Activated naive CD4-positive, alpha-beta T cell treated with anti-CD3 and anti-CD28 coated beads for 36 hours (primary cell): ENCODE results near the gene FOXP2. TPM values are rescaled to one million over a fixed set of nuclear protein-coding genes. Genes with fewer than 3 reads are reported as not detected.
"Not testable (repeated sequence)": the region's sequence is repeated elsewhere in the genome, so short reads cannot be mapped to it uniquely, and the experiment has no call there.

Source experiments
- CTCF ChIA-PET: fragments of 350-600 bp; sonication (Branson Sonifier 250); formaldehyde crosslinking; loops from one replicate; lab custom pipeline; 2021; ENCODE audit warnings: antibody characterized with exemption; lab: Charles Lee
- DNase-seq: peaks from one replicate; pipeline ENCODE4 v3.0.0-alpha.2; 2020
- H3K27ac Mint-ChIP-seq: one replicate; pipeline ENCODE4 v1.8.0; 2021; ENCODE audit warnings: mild to moderate bottlenecking, mixed read lengths
- H3K27me3 Mint-ChIP-seq: one replicate; pipeline ENCODE4 v1.8.0; 2021; ENCODE audit warnings: low read depth, mixed read lengths
- H3K36me3 Mint-ChIP-seq: one replicate; pipeline ENCODE4 v1.8.0; 2021; ENCODE audit warnings: low read depth, mixed read lengths
- H3K4me1 Mint-ChIP-seq: one replicate; pipeline ENCODE4 v1.8.0; 2021; ENCODE audit warnings: low read depth, mixed read lengths
- H3K4me3 Mint-ChIP-seq: one replicate; pipeline ENCODE4 v1.8.0; 2021; ENCODE audit warnings: mild to moderate bottlenecking, moderate library complexity, mixed read lengths
- H3K9me3 Mint-ChIP-seq: one replicate; pipeline ENCODE4 v1.8.0; 2021; ENCODE audit warnings: mixed read lengths
- intact Hi-C: fragments of 100-400 bp; cut with micrococcal nuclease; formaldehyde crosslinking; loops from one replicate; pipeline ENCODE4 v1.15.1; 2023
- total RNA-seq, 2 experiments: library from RNA; stranded (reverse); gene quantifications; one replicate each; pipeline ENCODE4 v1.2.3, GENCODE V29; 2021

Gene FOXP2
- total RNA-seq, 2 experiments from 2014 or later = not detected

DNA sequence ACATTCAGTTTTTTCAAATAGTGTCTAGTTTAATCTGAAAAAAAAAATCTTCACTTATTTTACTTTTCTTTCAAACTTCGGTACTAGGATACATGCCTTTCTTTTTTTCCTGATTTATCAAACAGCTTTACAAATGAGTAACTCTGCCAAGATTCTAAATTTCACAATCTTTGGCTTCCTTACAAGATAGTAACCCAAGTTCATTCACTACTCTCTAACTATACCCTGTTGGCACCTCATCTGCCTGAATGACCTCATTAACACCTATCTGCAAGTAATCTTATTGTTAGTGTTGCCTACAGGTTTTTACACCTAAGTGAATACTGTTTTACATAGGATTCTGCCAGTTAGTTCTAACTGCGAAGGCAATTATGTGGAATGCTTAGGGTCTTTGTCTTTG, 159.8 kb downstream of the FOXP2 start:
- Mint-ChIP-seq H3K27me3 (peaks cover 2% of the 10 kb centered on the region), H3K4me3 (no peak overlapping the region)

GRCh38 chr7:114575098-114575497, 160.5 kb downstream of the FOXP2 start:
- no peak overlapping the region for H3K4me3 Mint-ChIP-seq

More for the DNA sequence above, 159.8 kb downstream of the FOXP2 start:
- intact Hi-C loops = loop anchor here (10.0 kb wide), 1 partner anchor 60 kb away; no protein-coding TSS in a partner anchor
- no peaks in the 10 kb centered on the region for H3K9me3 Mint-ChIP-seq
- H3K36me3 Mint-ChIP-seq = no peaks in the 10 kb centered on the region
- no peaks in the 10 kb centered on the region for H3K4me1 Mint-ChIP-seq
- H3K27ac Mint-ChIP-seq = no peak overlapping the region
- DNase-seq = no peak
- CTCF ChIA-PET = no interaction called here

GRCh38 chr7:114580963-114581362, 166.3 kb downstream of the FOXP2 start:
- not testable (repeated sequence) for H3K9me3 Mint-ChIP-seq

More at GRCh38 chr7:114575098-114575497, 160.5 kb downstream of the FOXP2 start:
- Mint-ChIP-seq H3K27me3 (peaks cover 2% of the 10 kb centered on the region), H3K36me3 (no peaks in the 10 kb centered on the region), H3K27ac (no peak overlapping the region), H3K4me1 (no peaks in the 10 kb centered on the region), H3K9me3 (no peaks in the 10 kb centered on the region)
- intact Hi-C loops = loop anchor here (10.0 kb wide), 1 partner anchor 60 kb away; no protein-coding TSS in a partner anchor
- CTCF ChIA-PET = no interaction called here
- DNase-seq = no peak

DNA sequence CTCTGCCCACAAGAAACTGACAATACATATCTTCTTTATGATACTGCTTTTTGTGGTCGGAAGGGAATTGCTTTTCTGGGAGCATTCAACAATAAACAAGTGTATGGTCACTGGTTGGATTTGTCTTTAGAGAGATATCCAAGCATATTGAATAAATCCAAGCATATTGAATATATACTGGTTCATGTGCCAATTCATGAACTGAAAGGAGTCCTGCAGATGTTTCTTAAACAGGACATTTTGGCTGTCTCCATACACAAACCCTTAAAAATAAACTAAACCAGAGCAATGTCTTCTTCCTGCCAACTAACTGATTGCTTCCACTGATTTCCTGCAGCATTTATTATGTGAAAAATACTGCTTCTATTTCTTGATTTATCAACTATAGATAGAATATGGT, 173.9 kb downstream of the FOXP2 start:
- H3K4me3 Mint-ChIP-seq = no peak overlapping the region
- no peaks in the 10 kb centered on the region for H3K36me3 Mint-ChIP-seq
- intact Hi-C loops = no loop called here
- no peaks in the 10 kb centered on the region for H3K27me3 Mint-ChIP-seq
- no peaks in the 10 kb centered on the region for H3K4me1 Mint-ChIP-seq
- DNase-seq = no peak
- no peak overlapping the region for H3K27ac Mint-ChIP-seq
- H3K9me3 Mint-ChIP-seq = no peaks in the 10 kb centered on the region
- CTCF ChIA-PET = no interaction called here

More at GRCh38 chr7:114580963-114581362, 166.3 kb downstream of the FOXP2 start:
- CTCF ChIA-PET, H3K27me3 Mint-ChIP-seq, H3K4me1 Mint-ChIP-seq, H3K36me3 Mint-ChIP-seq, intact Hi-C loops, H3K4me3 Mint-ChIP-seq, H3K27ac Mint-ChIP-seq, DNase-seq: not testable (repeated sequence)

- no peak overlapping the region for H3K4me3 Mint-ChIP-seq
- no peaks in the 10 kb centered on the region for H3K36me3 Mint-ChIP-seq
- H3K9me3 Mint-ChIP-seq = no peaks in the 10 kb centered on the region
- H3K4me1 Mint-ChIP-seq = no peaks in the 10 kb centered on the region
- intact Hi-C loops = no loop called here
- no peak for DNase-seq
- no peak overlapping the region for H3K27ac Mint-ChIP-seq
- no peaks in the 10 kb centered on the region for H3K27me3 Mint-ChIP-seq
- CTCF ChIA-PET = no interaction called here
These were observed 174.8 kb downstream of the FOXP2 start for GRCh38 chr7:114589436-114589835.

- Mint-ChIP-seq H3K36me3 (no peaks in the 10 kb centered on the region), H3K9me3 (no peaks in the 10 kb centered on the region), H3K27ac (no peak overlapping the region), H3K27me3 (no peaks in the 10 kb centered on the region), H3K4me3 (no peak overlapping the region), H3K4me1 (no peaks in the 10 kb centered on the region)
- intact Hi-C loops = no loop called here
- CTCF ChIA-PET = no interaction called here
- no peak for DNase-seq
These were observed 175.7 kb downstream of the FOXP2 start for GRCh38 chr7:114590298-114590697.

GRCh38 chr7:114598946-114599345, 184.3 kb downstream of the FOXP2 start:
- intact Hi-C loops = no loop called here
- Mint-ChIP-seq H3K4me1 (no peaks in the 10 kb centered on the region), H3K9me3 (no peaks in the 10 kb centered on the region), H3K4me3 (no peak overlapping the region), H3K36me3 (no peaks in the 10 kb centered on the region), H3K27ac (no peak overlapping the region), H3K27me3 (no peaks in the 10 kb centered on the region)
- CTCF ChIA-PET = no interaction called here
- DNase-seq = no peak

GRCh38 chr7:114606100-114606499, 191.5 kb downstream of the FOXP2 start:
- Mint-ChIP-seq H3K4me3 (no peak overlapping the region), H3K4me1 (no peaks in the 10 kb centered on the region), H3K9me3 (no peaks in the 10 kb centered on the region), H3K27me3 (no peaks in the 10 kb centered on the region), H3K36me3 (no peaks in the 10 kb centered on the region), H3K27ac (no peak overlapping the region)
- intact Hi-C loops = no loop called here
- no peak for DNase-seq
- CTCF ChIA-PET = no interaction called here

GRCh38 chr7:114608822-114609221, 194.2 kb downstream of the FOXP2 start:
- H3K4me1 Mint-ChIP-seq, H3K27me3 Mint-ChIP-seq, H3K27ac Mint-ChIP-seq, H3K36me3 Mint-ChIP-seq, intact Hi-C loops, H3K4me3 Mint-ChIP-seq, CTCF ChIA-PET, H3K9me3 Mint-ChIP-seq, DNase-seq: not testable (repeated sequence)

GRCh38 chr7:114620208-114620607, 205.6 kb downstream of the FOXP2 start:
- Mint-ChIP-seq H3K27me3 (no peaks in the 10 kb centered on the region), H3K36me3 (no peaks in the 10 kb centered on the region), H3K4me3 (no peak overlapping the region), H3K9me3 (no peaks in the 10 kb centered on the region), H3K4me1 (no peaks in the 10 kb centered on the region), H3K27ac (no peak overlapping the region)
- CTCF ChIA-PET = no interaction called here
- DNase-seq = no peak
- intact Hi-C loops = no loop called here

- CTCF ChIA-PET = no interaction called here
- Mint-ChIP-seq H3K4me1 (no peaks in the 10 kb centered on the region), H3K27ac (no peak overlapping the region), H3K9me3 (no peaks in the 10 kb centered on the region), H3K36me3 (no peaks in the 10 kb centered on the region), H3K4me3 (no peak overlapping the region), H3K27me3 (no peaks in the 10 kb centered on the region)
- DNase-seq = no peak
- intact Hi-C loops = no loop called here
These were observed 207.6 kb downstream of the FOXP2 start for GRCh38 chr7:114622221-114622620.

DNA sequence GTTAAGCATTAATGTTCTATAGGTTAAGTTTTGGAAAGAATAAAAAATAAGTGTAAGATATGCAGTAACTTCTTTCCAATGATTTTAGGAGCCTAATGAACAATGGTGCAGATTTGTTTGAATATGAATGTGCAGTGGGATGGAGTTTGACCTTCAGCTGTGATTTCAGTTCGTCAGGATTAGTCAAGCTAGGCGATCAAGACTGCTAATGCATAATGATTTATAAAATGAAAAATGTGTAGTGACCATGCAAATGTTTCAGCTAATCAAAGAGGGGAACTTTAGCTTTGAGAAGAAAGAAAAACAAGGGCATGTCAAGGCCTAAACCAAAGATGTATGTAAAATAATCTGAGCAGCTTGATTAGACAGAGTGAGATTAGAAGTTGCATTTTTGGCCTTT, 208.5 kb downstream of the FOXP2 start:
- CTCF ChIA-PET = no interaction called here
- Mint-ChIP-seq H3K36me3 (no peaks in the 10 kb centered on the region), H3K27me3 (no peaks in the 10 kb centered on the region), H3K9me3 (no peaks in the 10 kb centered on the region), H3K27ac (no peak overlapping the region), H3K4me3 (no peak overlapping the region), H3K4me1 (no peaks in the 10 kb centered on the region)
- DNase-seq = no peak
- intact Hi-C loops = no loop called here

DNA sequence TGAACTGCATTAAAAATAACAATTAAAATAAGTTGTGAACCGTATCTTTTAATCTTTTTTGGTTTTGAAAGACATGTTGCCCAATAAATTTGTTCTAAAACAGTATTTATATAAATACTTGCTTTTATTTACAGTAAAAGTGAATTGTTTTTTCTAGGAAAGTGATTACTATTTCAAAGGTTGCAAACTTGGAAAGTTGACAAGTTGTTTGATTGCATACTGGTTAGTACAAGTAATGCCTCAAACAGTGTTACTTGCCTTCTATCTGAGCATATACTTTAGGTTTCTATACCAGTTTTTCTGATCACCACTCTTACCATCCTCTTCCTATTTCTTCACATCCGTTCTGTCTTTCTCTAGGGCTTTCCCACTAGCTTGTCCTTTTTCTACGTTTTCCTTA, 212.6 kb downstream of the FOXP2 start:
- no peaks in the 10 kb centered on the region for H3K9me3 Mint-ChIP-seq
- no peaks in the 10 kb centered on the region for H3K4me1 Mint-ChIP-seq
- CTCF ChIA-PET = interaction anchor here (1.0 kb wide), 1 partner anchor 238 kb away, joined by 3 read pairs; no protein-coding TSS in a partner anchor
- no peaks in the 10 kb centered on the region for H3K36me3 Mint-ChIP-seq
- intact Hi-C loops = no loop called here
- peaks cover 4% of the 10 kb centered on the region for H3K27me3 Mint-ChIP-seq
- no peak for DNase-seq
- H3K4me3 Mint-ChIP-seq = no peak overlapping the region
- no peak overlapping the region for H3K27ac Mint-ChIP-seq
